Fibroblast of lung (primary cell): Measurements from ENCODE around the gene TSPYL6. TPM values are rescaled to one million over a fixed set of nuclear protein-coding genes. Genes with fewer than 3 reads are reported as not detected.
A peak's percentile ranks its signal among the peaks of the same experiment; 100 is the strongest.

Source experiments
- DNase-seq, 2 donors: peaks; one replicate each; pipeline versions ENCODE4 v3.0.0 to v3.0.0-alpha.2; 2010; ENCODE audit warnings: low read depth in 2 of 2
- H2AFZ ChIP-seq: 2 replicates; pipeline ENCODE4 v1.5.1; 2012; ENCODE audit warnings: low read length, control low read depth, inconsistent platforms
- H3K27ac ChIP-seq: 2 replicates; pipeline ENCODE4 v1.5.1; 2011; ENCODE audit warnings: low read length, control low read depth; ENCODE audit not compliant: insufficient read depth
- H3K27me3 ChIP-seq: 2 replicates; pipeline ENCODE4 v1.5.1; 2011; ENCODE audit warnings: mild to moderate bottlenecking, low read length; ENCODE audit not compliant: control insufficient read depth, insufficient read depth
- H3K36me3 ChIP-seq: 2 replicates; pipeline ENCODE4 v1.5.1; 2011; ENCODE audit warnings: low read length; ENCODE audit not compliant: control insufficient read depth, insufficient read depth
- H3K4me1 ChIP-seq: 2 replicates; pipeline ENCODE4 v1.5.1; 2011; ENCODE audit warnings: low read length; ENCODE audit not compliant: control insufficient read depth, insufficient read depth; ENCODE audit errors: extremely low read depth
- H3K4me2 ChIP-seq: 2 replicates; pipeline ENCODE4 v1.5.1; 2011; ENCODE audit warnings: low read length, control low read depth; ENCODE audit not compliant: insufficient read depth; ENCODE audit errors: extremely low read depth
- H3K4me3 ChIP-seq, 4 experiments: fragments of 200-600 bp in 1 of 4; sonication (generic) in 1 of 4; replicated peaks in 1 of 4; 2 replicates each; pipeline ENCODE4 v1.5.1; 2011 to 2016; ENCODE audit warnings: low read length in 4 of 4, low read depth in 3 of 4, mild to moderate bottlenecking in 3 of 4, control low read depth in 2 of 4, inconsistent platforms in 1 of 4, mixed read lengths in 1 of 4; ENCODE audit not compliant: insufficient read depth in 1 of 4; ENCODE audit errors: control extremely low read depth in 1 of 4
- H3K79me2 ChIP-seq: 2 replicates; pipeline ENCODE4 v1.5.1; 2012; ENCODE audit warnings: mild to moderate bottlenecking, low read length, inconsistent platforms; ENCODE audit not compliant: control insufficient read depth, insufficient read depth
- H3K9ac ChIP-seq: 2 replicates; pipeline ENCODE4 v1.5.1; 2011; ENCODE audit warnings: mild to moderate bottlenecking, low read length, control low read depth; ENCODE audit not compliant: insufficient read depth
- H3K9me3 ChIP-seq: 2 replicates; pipeline ENCODE4 v1.5.1; 2012; ENCODE audit warnings: low read depth, low read length; ENCODE audit not compliant: control insufficient read depth, insufficient read depth
- H4K20me1 ChIP-seq: 2 replicates; pipeline ENCODE4 v1.5.1; 2011; ENCODE audit warnings: low read length; ENCODE audit not compliant: control insufficient read depth, insufficient read depth; ENCODE audit errors: extremely low read depth
- EZH2 ChIP-seq: IDR thresholded peaks from 2 replicates; pipeline ENCODE4 v1.5.1; 2012; ENCODE audit warnings: low read length, control low read depth, mild to moderate bottlenecking; ENCODE audit errors: missing control alignments
- polyA plus RNA-seq, 2 donors: library from polyadenylated mRNA; depleted of rRNA in 1 of 2; stranded (reverse) in 1 of 2; unstranded in 1 of 2; fragments of >200 nt; gene quantifications; 2 replicates each; pipeline ENCODE4 v1.2.1, GENCODE V29; 2011 to 2012; ENCODE audit warnings: missing spikeins in 1 of 2
- total RNA-seq: library from RNA; depleted of rRNA; stranded (reverse); fragments of >200 nt; gene quantifications from 2 replicates; pipeline ENCODE4 v1.2.1, GENCODE V29; 2014
- TF ChIP-seq, protein P1 (sequence below), 2 donors: IDR thresholded peaks in 1 of 2; conservative IDR thresholded peaks in 1 of 2; 1 replicate in 1 of 2; 2 replicates in 1 of 2; pipeline ENCODE4 v1.5.1; 2011 to 2012; ENCODE audit warnings: low read length in 2 of 2, control low read depth in 1 of 2, inconsistent platforms in 1 of 2, low read depth in 1 of 2, mild to moderate bottlenecking in 1 of 2

The TSPYL6 gene
- total and polyA plus RNA-seq, 2 donors (not counting 1 experiment from before 2014, with no cell fraction given) = not detected

DNA sequence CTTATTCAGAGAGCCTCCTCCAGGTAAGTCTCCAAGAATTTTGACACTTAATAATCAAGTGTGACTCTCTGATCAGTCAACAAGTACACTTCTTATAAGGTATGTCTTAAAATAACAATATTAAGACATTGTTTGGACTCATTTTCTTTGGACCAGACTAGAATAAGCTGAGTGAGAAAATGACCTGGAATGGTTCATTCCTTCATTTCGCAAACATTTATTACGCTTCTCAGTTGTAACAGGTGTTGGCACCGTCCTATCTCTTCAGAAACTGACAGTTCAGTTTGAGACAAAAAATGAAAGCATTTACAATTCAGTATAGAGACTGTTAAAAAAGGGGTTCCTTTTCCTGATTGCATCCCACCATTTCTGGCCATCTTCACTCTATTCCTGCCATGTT is 46.6 kb downstream of the TSPYL6 start:
- no peak overlapping the region for H2AFZ ChIP-seq
- H3K9ac ChIP-seq = no peak overlapping the region
- H3K9me3 ChIP-seq = no peaks in the 10 kb centered on the region
- no peak overlapping the region for H3K27ac ChIP-seq
- no peak overlapping the region for H3K4me2 ChIP-seq
- TF ChIP-seq, protein P1, sequence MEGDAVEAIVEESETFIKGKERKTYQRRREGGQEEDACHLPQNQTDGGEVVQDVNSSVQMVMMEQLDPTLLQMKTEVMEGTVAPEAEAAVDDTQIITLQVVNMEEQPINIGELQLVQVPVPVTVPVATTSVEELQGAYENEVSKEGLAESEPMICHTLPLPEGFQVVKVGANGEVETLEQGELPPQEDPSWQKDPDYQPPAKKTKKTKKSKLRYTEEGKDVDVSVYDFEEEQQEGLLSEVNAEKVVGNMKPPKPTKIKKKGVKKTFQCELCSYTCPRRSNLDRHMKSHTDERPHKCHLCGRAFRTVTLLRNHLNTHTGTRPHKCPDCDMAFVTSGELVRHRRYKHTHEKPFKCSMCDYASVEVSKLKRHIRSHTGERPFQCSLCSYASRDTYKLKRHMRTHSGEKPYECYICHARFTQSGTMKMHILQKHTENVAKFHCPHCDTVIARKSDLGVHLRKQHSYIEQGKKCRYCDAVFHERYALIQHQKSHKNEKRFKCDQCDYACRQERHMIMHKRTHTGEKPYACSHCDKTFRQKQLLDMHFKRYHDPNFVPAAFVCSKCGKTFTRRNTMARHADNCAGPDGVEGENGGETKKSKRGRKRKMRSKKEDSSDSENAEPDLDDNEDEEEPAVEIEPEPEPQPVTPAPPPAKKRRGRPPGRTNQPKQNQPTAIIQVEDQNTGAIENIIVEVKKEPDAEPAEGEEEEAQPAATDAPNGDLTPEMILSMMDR (conservative IDR thresholded peaks at IDR 0.05 in 1 of 2, IDR thresholded peaks at IDR 0.05 in 1 of 2; ENCODE audit: low read depth in 1 of 2, low read length in 2 of 2) = no peak
- TF ChIP-seq EZH2 = no peak
- H3K27me3 ChIP-seq = no peaks in the 10 kb centered on the region
- peak in 1 of 2 donors; percentile 43 for DNase-seq
- no peaks in the 10 kb centered on the region for H4K20me1 ChIP-seq
- H3K36me3 ChIP-seq = no peaks in the 10 kb centered on the region
- no peaks in the 10 kb centered on the region for H3K79me2 ChIP-seq
- H3K4me1 ChIP-seq = peaks cover 11% of the 10 kb centered on the region
- no peak overlapping the region for H3K4me3 ChIP-seq

DNA sequence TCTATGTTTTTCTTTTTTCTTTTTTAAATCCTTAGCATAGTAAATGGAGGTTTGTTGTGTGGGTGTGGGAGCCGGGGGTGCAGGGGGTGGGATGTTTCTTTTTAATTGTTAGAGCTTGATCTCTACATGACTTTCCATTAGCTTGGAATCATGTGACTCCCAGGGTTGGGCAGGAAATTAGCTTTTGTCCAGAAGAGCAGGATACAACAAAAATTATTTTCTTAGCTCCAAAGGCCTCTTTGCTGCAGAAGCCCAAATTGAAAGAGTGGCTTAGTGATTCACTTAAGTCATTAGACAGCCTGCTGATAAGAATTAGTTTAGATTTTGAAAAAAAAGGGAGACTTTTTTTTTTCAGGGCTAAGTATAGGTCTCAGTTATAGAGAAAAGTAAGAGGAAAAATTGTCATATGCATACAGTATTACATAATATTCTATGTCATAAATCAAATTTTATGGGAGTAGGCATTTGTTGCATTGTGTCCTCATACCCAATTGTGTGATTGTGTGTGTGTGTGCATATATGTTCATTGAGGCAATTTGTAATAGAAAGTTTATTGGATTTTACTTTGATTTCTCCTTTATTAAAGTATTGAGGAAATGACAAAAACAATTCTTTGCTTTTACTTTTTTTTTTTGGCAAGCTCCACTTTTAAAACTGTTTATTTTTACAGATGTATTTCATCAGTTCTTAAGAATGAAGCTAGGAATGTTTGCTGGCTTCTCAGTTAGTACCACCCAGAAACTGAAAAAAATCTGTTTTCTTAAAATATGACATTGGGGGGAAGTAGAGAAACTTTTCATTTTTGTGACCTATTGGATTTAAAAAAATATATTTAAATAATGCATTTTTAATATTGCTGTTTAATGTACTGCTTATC is 47.4 kb downstream of the TSPYL6 start:
- Histone ChIP-seq H3K27me3 (no peaks in the 10 kb centered on the region), H3K36me3 (no peaks in the 10 kb centered on the region), H3K4me2 (peak overlapping the region; percentile 46), H3K79me2 (no peaks in the 10 kb centered on the region), H3K27ac (no peak overlapping the region), H3K4me3 (no peak overlapping the region), H3K9me3 (no peaks in the 10 kb centered on the region), H3K4me1 (peaks cover 11% of the 10 kb centered on the region), H3K9ac (no peak overlapping the region), H4K20me1 (no peaks in the 10 kb centered on the region), H2AFZ (no peak overlapping the region)
- DNase-seq = peak; percentile 69 to 74
- TF ChIP-seq, protein P1 (conservative IDR thresholded peaks at IDR 0.05 in 1 of 2, IDR thresholded peaks at IDR 0.05 in 1 of 2; ENCODE audit: low read depth in 1 of 2, low read length in 2 of 2) = no peak
- no peak for TF ChIP-seq EZH2

DNA sequence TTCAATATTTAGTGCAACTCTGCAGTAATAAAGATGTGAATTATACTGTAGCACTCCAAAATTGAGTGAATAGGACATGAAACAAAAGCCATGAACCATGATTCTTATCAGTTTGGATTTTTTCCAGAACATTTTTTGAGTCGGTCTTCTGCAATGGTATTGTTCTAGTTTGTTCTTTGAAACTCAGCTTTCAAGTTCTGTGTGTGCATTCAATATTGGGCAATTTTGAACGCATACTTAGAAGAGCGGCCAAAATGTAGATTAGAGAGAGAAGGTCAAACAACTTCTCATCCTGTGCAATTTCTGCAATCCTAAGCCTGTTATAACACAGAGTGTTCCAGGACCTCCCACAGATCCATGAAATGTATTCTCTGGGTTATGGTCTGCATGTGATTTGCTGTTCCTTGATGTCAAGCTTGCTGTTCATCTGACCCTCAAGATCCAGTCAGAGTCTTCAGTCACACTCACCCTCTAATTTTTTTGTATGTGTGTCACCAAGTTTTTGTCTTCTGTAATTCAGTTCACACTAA is 48.3 kb downstream of the TSPYL6 start:
- Histone ChIP-seq H3K9me3 (no peaks in the 10 kb centered on the region), H4K20me1 (no peaks in the 10 kb centered on the region), H2AFZ (no peak overlapping the region), H3K27ac (peak overlapping the region; percentile 42), H3K4me2 (peak overlapping the region; percentile 46), H3K27me3 (no peaks in the 10 kb centered on the region), H3K79me2 (no peaks in the 10 kb centered on the region), H3K9ac (no peak overlapping the region), H3K36me3 (no peaks in the 10 kb centered on the region), H3K4me3 (no peak overlapping the region), H3K4me1 (peaks cover 11% of the 10 kb centered on the region)
- peak; percentile 57 to 79 for DNase-seq
- no peak for TF ChIP-seq EZH2
- TF ChIP-seq, protein P1 (conservative IDR thresholded peaks at IDR 0.05 in 1 of 2, IDR thresholded peaks at IDR 0.05 in 1 of 2; ENCODE audit: low read depth in 1 of 2, low read length in 2 of 2) = no peak
